ENCODE data around the gene RCVRN. TPM values are rescaled to one million over a fixed set of nuclear protein-coding genes. Genes with fewer than 3 reads are reported as not detected.

The RCVRN gene
- total and polyA plus RNA-seq, 2 of the 8 experiments (the other 6 are each of a cell fraction or from before 2014, with no cell fraction given): not detected

GRCh38 chr17:9913476-9913875 lies 8.4 kb upstream of the RCVRN start:
- Histone ChIP-seq H2BK15ac (ENCODE audit: low read length) (no peak overlapping the region), H3K36me3 (ENCODE audit: control insufficient read depth in 2 of 4, insufficient read depth in 4 of 4, low read length in 3 of 4) (no peaks in the 10 kb centered on the region), H3K79me2 (ENCODE audit: control insufficient read depth in 1 of 2, insufficient read depth in 2 of 2, low read length in 2 of 2) (no peaks in the 10 kb centered on the region), H3K4me3 (ENCODE audit: extremely low read depth in 1 of 4, insufficient read depth in 2 of 4, low read depth in 3 of 4, low read length in 4 of 4) (no peak overlapping the region), H3K23me2 (ENCODE audit: low read depth, low read length) (no peaks in the 10 kb centered on the region), H3K23ac (ENCODE audit: insufficient read length) (no peak overlapping the region), H3K79me1 (ENCODE audit: low read depth, low read length) (no peaks in the 10 kb centered on the region), H4K20me1 (replicated peaks in 1 of 2; ENCODE audit: control insufficient read depth in 1 of 2, insufficient read depth in 2 of 2, low read length in 2 of 2) (no peaks in the 10 kb centered on the region), H4K91ac (replicated peaks; ENCODE audit: insufficient read length, low read length) (no peak overlapping the region), H4K8ac (ENCODE audit: extremely low read depth, insufficient read depth, low read length) (no peak overlapping the region), H2BK12ac (ENCODE audit: low read depth, low read length) (no peak overlapping the region), H3K56ac (replicated peaks; ENCODE audit: insufficient read length, low read depth, low read length) (no peak overlapping the region), H3K4me2 (ENCODE audit: insufficient read depth in 1 of 2, low read depth in 2 of 2, low read length in 2 of 2) (no peak overlapping the region), H2AK5ac (ENCODE audit: low read depth, low read length) (no peak overlapping the region), H3K27ac (ENCODE audit: low read depth, low read length) (no peak overlapping the region), H2AFZ (ENCODE audit: low read length) (no peak overlapping the region), H3K14ac (ENCODE audit: insufficient read length) (no peak overlapping the region), H3K9me3 (ENCODE audit: insufficient read depth in 2 of 2, low read depth in 1 of 2, low read length in 1 of 2) (no peaks in the 10 kb centered on the region), H3K4me1 (replicated peaks in 1 of 4; ENCODE audit: control insufficient read depth in 3 of 4, insufficient read depth in 4 of 4, low read length in 3 of 4) (peaks cover 0 to 3% (median 0%) of the 10 kb centered on the region in 4 experiments; a peak in 1 of 7 replicates), H3K18ac (ENCODE audit: extremely low read depth, low read length) (no peak overlapping the region), H3K27me3 (replicated peaks in 1 of 4; ENCODE audit: control insufficient read depth in 3 of 4, extremely low read depth in 1 of 4, insufficient read depth in 3 of 4, low read length in 3 of 4) (no peaks in the 10 kb centered on the region; a peak in 1 of 7 replicates), H2BK120ac (replicated peaks; ENCODE audit: low read depth, low read length) (no peak overlapping the region), H3K4ac (replicated peaks; ENCODE audit: insufficient read length, low read depth, low read length) (no peak overlapping the region), H3K9ac (replicated peaks in 1 of 4; ENCODE audit: extremely low read depth in 1 of 4, low read depth in 3 of 4, low read length in 3 of 4) (no peak overlapping the region), H2BK20ac (ENCODE audit: low read length) (no peak overlapping the region), H4K5ac (ENCODE audit: insufficient read length, low read depth, low read length) (no peak overlapping the region), H2BK5ac (ENCODE audit: low read depth, low read length) (no peak overlapping the region)
- DNase-seq (ENCODE audit: low read depth in 1 of 2, low spot score in 2 of 2) (no peak), FAIRE-seq (no peak)
- ChIA-PET CTCF (ENCODE audit: partially characterized antibody) (interaction anchor here (0.5 to 1.4 kb wide), 3 partner anchors 12 to 817 kb away, joined by 3 to 5 read pairs (median 4); no protein-coding TSS in a partner anchor), POLR2A (ENCODE audit: partially characterized antibody) (no interaction called here)
- WGBS, 2 experiments (ENCODE audit: extremely low coverage in 1 of 2, insufficient coverage in 1 of 2, insufficient read length in 1 of 2, insufficient replicate concordance in 2 of 2, low coverage in 1 of 2, low lambda C conversion rate in 2 of 2, missing lambda C conversion rate in 1 of 2): 89% methylated on average over 5 of the region's 5 CpGs; no CpG with 5 or more reads in 1 of the 2 experiments
- TF ChIP-seq PHF8 (conservative IDR thresholded peaks at IDR 0.05; ENCODE audit: low read depth, low read length) (no peak), POLR2AphosphoS5 (IDR thresholded peaks at IDR 0.05; ENCODE audit: low read depth, low read length) (no peak), RXRA (IDR thresholded peaks at IDR 0.05; ENCODE audit: insufficient read depth, low read depth, low read length) (no peak)

Measured in H1 (cell line).